ENCODE results near the gene BRI3BP.

BRI3BP gene

DNA sequence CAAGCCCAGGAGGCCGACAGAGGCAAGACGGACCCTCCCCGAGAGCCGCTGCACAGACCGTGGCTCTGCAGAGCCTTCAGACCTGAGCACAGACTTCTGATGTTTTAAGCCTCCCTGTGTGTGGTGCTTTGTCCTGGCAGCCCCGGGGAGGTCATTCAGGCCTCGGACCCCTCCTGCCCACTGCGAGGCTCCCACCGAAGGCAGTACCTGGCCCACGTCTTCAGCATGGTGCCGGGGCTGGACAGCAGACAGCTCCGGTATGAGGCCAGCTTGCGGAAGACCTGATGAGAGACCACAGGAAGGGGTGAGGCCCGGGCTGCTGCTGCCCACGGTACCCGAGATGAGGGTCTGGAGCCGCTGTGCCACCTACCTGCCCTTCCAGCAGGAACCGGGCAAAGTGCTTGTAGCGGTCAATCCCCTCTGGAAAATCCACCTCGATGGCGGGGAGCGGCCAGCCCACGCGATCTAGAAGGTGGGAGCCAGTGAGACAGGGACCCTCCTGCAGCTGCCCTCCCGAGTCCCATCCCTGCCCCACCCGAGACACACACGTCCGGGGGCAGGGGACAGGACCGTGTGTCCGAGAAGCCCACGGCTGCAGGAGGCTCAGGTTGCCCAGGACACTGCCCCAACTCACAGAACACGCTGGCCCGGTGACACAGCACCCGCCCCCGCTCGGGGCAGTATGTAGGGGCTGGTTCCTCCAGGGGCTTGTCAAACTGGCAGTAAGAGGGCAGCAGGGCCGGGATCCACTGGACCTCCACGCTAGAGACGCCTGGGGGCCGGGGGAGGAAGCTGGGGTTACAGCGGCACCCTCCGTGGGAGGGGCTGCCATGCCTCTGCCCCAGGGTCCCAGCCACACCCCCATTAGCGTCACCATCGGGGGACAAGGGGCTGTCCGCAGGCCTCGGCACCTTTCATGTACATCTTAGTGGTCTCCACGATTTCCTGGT, 43.4 kb upstream of the BRI3BP start:
- TF ChIP-seq, protein P1, sequence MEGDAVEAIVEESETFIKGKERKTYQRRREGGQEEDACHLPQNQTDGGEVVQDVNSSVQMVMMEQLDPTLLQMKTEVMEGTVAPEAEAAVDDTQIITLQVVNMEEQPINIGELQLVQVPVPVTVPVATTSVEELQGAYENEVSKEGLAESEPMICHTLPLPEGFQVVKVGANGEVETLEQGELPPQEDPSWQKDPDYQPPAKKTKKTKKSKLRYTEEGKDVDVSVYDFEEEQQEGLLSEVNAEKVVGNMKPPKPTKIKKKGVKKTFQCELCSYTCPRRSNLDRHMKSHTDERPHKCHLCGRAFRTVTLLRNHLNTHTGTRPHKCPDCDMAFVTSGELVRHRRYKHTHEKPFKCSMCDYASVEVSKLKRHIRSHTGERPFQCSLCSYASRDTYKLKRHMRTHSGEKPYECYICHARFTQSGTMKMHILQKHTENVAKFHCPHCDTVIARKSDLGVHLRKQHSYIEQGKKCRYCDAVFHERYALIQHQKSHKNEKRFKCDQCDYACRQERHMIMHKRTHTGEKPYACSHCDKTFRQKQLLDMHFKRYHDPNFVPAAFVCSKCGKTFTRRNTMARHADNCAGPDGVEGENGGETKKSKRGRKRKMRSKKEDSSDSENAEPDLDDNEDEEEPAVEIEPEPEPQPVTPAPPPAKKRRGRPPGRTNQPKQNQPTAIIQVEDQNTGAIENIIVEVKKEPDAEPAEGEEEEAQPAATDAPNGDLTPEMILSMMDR (IDR thresholded peaks at IDR 0.05; ENCODE audit: control extremely low read depth, extremely low read depth, low read depth, missing control alignments), result no peak
- ChIA-PET POLR2A (no interaction called here), CTCF (interaction anchor here (2.1 kb wide), 1 partner anchor 10 kb away, joined by 13 read pairs; no protein-coding TSS in a partner anchor)

DNA sequence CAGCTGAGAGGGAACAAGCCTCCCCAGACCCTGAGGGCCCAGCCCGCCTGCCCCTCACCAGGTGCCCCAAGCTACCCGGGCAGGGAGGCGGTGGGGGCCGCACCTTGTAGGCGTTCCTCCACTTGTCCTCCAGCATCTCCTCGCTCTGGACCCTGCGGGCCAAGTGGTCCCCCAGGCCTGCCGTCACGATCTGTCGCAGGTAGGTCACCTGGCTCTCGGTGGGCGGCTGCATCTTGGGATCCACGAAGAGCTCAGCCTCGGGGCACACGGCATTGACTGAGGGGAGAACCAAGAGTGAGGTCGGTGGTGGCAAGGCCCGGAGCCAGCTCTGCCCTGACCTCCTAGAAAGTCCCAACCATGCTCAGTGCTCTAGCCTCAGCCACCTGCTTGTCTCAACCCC, 41.1 kb upstream of the BRI3BP start:
- ChIA-PET CTCF (interaction anchor here (1.2 to 2.1 kb wide), 3 partner anchors 11 to 16 kb away, joined by 3 to 6 read pairs (median 3); no protein-coding TSS in a partner anchor), POLR2A (no interaction called here)
- no peak for DNase-seq (ENCODE audit: extremely low spot score)
- TF ChIP-seq, protein P1 (IDR thresholded peaks at IDR 0.05; ENCODE audit: control extremely low read depth, extremely low read depth, low read depth, missing control alignments), result no peak

More for the DNA sequence above, 43.4 kb upstream of the BRI3BP start:
- no peak for DNase-seq (ENCODE audit: extremely low spot score)

DNA sequence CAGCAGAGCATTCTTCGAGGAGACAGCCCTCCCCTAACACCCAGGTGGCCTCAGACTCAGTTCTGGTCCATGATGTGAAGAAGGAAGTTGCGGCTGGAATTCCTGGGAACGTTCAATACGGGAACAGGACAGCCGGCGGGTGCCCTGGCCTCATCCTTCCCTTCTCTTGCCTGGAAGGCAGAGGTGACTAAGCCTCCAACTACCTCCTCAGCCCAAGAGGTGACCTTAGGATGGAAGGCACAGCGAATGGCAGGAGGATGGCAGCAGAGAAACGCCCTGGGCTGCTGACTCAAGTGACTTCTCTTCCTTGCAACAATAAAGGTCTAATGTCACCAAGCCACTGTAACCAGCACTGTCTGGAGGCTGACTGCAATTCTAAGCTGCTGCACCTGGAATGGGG, 40.6 kb upstream of the BRI3BP start:
- ChIA-PET CTCF (interaction anchor here (1.3 to 4.2 kb wide), 4 partner anchors 12 to 23 kb away, joined by 3 to 25 read pairs (median 4); no protein-coding TSS in a partner anchor), POLR2A (interaction anchor here (1.3 kb wide), 1 partner anchor 13 kb away, joined by 4 read pairs; no protein-coding TSS in a partner anchor)
- TF ChIP-seq, protein P1 (IDR thresholded peaks at IDR 0.05; ENCODE audit: control extremely low read depth, extremely low read depth, low read depth, missing control alignments), result no peak
- DNase-seq (ENCODE audit: extremely low spot score), result no peak

DNA sequence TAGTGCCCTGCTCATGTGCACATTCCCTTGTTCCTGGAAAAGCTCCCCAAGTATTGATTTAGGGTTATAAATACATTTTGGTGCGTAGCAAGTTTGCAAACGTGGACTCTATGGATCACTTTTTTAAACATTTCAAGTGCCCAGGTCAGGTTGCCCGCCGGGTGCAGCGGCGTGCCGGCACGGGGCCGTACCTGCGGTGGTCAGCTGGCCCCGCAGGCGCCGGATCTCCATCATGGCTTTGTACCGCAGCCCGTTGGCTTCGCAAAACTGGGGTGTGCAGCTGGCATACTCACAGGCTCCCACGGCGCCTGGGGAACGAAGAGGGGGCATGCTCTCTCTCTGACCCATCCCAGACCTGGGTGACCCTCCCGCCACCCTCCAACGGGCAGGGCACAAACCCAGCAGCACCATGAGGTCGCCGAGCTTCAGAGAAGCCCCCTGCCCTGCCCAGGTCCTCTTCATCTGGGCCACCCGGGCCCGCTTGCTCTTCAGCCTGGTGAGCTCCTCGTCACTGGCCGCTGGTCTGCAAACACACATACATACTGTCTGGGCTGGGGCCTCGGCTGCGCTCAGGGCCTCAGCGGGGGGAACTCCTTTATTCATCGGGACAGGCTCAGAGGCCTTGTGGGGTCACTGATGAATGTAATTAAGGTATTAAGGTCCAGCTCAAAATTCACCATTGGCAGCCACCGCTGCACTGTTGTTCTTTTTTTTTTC, 39.6 kb upstream of the BRI3BP start:
- no peak for DNase-seq (ENCODE audit: extremely low spot score)
- TF ChIP-seq, protein P1 (IDR thresholded peaks at IDR 0.05; ENCODE audit: control extremely low read depth, extremely low read depth, low read depth, missing control alignments), result no peak
- ChIA-PET POLR2A (interaction anchor here (1.3 kb wide), 1 partner anchor 14 kb away, joined by 4 read pairs; no protein-coding TSS in a partner anchor), CTCF (interaction anchor here (1.2 to 4.2 kb wide), 3 partner anchors 13 to 23 kb away, joined by 3 to 25 read pairs (median 3); no protein-coding TSS in a partner anchor)

DNA sequence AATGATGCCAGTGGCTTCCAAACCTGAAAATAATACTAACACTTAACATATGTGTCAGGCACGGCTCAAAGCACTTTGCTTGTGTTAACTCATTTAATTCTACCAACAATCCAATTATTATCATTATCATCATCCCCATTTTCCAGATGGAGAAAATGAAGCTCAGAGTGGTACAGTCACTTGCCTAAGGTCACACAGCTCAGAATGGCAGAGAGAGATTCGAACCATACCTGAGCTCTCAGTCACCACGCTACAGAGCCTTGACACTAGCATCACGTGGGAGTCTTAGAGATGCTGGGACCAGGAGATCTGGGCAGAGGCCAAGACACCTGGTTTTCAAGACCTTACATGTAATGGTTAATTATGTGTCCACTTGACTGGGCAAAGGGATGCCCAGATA, 38.7 kb upstream of the BRI3BP start:
- TF ChIP-seq, protein P1 (IDR thresholded peaks at IDR 0.05; ENCODE audit: control extremely low read depth, extremely low read depth, low read depth, missing control alignments), result no peak
- CTCF ChIA-PET, result interaction anchor here (4.2 kb wide), 1 partner anchor 14 kb away, joined by 25 read pairs; no protein-coding TSS in a partner anchor
- POLR2A ChIA-PET, result no interaction called here
- DNase-seq (ENCODE audit: extremely low spot score), result no peak

DNA sequence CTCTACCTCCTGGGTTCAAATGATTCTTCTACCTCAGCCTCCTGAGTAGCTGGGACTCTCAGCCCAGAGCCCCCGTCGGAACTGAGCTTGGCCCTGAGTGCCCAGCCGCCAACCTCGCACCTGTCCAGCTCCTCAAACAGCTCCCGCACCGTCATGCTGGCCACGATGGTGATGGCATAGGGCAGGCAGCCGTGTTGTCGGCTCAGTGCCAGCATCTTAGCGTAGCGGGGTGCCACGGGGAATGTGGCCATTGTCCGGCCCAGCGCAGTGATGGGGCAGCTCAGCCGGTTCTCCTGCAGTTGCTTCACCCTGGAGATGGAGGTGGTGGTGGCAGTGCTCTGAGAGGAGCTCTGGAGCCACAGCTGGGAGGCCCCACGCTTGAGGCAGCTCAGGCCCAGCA, 36.9 kb upstream of the BRI3BP start:
- POLR2A ChIA-PET, result no interaction called here
- DNase-seq (ENCODE audit: extremely low spot score), result no peak
- TF ChIP-seq, protein P1 (IDR thresholded peaks at IDR 0.05; ENCODE audit: control extremely low read depth, extremely low read depth, low read depth, missing control alignments), result no peak
- CTCF ChIA-PET, result interaction anchor here (4.2 kb wide), 1 partner anchor 16 kb away, joined by 25 read pairs; no protein-coding TSS in a partner anchor
